Brain pericyte (primary cell): ENCODE data around the gene RSAD2.
"Not testable (repeated sequence)": the region's sequence is repeated elsewhere in the genome, so short reads cannot be mapped to it uniquely, and the experiment has no call there.

ENCODE experiments used
- DNase-seq: peaks from one replicate; pipeline ENCODE4 v3.0.0-alpha.2; 2012; ENCODE audit warnings: low read depth, low spot score

Gene RSAD2, protein sequence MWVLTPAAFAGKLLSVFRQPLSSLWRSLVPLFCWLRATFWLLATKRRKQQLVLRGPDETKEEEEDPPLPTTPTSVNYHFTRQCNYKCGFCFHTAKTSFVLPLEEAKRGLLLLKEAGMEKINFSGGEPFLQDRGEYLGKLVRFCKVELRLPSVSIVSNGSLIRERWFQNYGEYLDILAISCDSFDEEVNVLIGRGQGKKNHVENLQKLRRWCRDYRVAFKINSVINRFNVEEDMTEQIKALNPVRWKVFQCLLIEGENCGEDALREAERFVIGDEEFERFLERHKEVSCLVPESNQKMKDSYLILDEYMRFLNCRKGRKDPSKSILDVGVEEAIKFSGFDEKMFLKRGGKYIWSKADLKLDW

GRCh38 chr2:6877402-6878304 lies at the start of gene RSAD2:
TSS of gene RSAD2 (plus strand) at chr2:6877777. CDS start at chr2:6877801, 24 bp downstream.
- no peak for DNase-seq

DNA sequence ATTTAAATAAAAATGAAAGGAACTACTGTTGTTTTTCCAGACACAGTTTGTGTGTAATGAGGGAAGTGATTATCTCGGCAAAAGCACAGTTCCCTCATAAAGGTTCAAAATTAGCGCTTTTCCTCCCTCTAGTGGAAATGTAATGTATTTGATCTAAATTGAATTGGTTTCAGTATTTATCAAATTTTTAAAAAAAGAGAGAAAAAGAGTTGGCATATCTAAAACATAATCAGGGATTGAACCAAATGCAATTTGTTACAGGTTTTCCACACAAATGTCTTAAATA lies 49.3 kb upstream of the RSAD2 start:
- DNase-seq, result no peak

GRCh38 chr2:6831229-6831628 lies 46.3 kb upstream of the RSAD2 start:
- DNase-seq, result no peak

DNA sequence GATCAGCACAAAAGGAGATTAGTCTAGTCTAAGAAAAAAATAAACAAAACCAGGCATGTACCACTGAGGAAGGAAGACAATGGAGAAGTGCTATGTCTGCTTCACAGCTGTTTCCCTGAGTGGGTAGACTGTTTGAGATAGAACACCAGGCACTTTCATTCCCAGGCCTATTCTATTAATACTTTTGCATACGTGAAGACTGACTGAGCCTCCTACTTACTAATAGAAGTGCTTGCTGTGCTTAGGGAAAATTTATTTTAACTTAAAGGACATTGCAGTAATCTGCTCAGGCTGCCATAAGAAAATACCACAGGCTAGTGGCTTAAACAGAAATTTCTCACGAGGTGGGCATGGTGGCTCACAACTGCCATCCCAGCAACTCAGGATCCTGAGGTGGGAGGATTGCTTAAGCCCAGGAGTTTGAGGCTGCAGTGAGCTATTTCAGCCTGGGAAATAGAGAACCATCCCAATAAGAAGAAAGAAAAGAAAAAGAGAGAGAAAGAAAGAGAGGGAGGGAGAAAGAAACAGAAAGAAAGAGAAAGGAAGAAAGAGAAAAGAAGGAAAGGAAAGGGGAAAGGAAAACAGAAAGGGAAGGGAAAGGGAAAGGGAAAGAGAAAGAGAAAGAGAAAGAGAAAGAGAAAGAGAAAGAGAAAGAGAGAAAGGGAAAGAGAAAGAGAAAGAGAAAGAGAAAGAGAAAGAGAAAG lies 44.8 kb upstream of the RSAD2 start:
- no peak for DNase-seq

GRCh38 chr2:6833300-6833604 lies 44.3 kb upstream of the RSAD2 start:
- no peak for DNase-seq

DNA sequence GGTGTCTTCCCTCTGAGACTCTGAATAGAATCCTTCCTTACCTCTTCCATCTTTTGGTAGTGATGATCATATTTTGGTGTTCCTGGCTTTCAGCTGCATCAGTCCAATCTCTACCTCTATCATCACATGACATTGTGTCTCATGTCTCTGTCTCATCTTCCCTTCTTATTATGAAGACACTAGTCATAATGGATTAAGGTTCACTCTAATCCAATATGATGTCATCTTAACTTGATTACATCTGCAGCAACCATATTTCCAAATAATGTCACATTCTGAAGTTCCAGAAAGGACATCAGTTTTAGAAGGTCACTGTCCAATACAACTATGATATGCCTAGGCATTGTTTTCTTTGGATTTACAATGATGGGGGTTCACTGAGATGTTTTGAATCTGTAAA lies 43.4 kb upstream of the RSAD2 start:
- DNase-seq, result no peak

GRCh38 chr2:6835467-6835866 lies 42.1 kb upstream of the RSAD2 start:
- no peak for DNase-seq

- DNase-seq, result no peak
Measured at GRCh38 chr2:6838673-6839319, 38.8 kb upstream of the RSAD2 start.

GRCh38 chr2:6841537-6842287 lies 35.9 kb upstream of the RSAD2 start:
- no peak for DNase-seq

DNA sequence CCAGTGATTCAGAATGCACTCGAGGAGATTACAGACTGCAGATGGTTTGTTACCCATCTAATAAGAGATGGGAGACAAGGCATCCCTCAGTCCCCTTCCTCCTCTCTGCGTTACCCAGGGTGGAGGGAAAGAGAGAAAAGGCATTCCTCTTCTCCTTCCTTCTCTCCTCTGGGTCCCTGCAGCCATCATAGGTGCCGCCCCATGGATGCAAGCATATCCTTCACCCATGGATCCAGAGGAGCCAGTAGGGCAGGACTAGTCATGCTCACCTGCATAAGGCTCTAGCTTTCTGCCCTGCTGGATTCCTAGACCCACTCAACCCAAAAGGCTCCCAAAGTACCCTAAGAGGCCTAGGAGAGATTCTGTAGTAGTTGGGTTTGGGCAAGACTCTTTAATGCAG lies 32.3 kb upstream of the RSAD2 start:
- no peak for DNase-seq

DNA sequence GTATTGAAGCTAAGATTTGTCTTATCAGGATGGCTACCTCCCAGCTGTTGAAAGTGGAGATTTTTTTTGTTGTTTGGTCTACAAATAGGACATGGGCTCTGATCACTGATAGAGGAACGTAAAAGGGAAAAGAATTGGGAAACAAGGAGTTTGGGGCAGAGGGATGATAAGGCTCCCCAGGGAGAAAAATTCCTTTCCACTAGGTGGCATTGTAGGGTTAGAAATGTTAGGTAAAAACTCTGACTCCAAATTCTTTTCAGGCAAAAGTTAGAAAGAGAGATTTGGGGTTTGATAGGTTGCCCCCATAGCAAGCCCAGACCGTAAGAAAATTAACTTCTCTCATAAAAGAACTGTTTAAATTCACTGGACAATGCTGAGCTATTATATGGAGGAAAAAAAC lies 31.7 kb upstream of the RSAD2 start:
- DNase-seq, result no peak

GRCh38 chr2:6846540-6846939 lies 31.0 kb upstream of the RSAD2 start:
- no peak for DNase-seq

GRCh38 chr2:6846967-6847681 lies 30.5 kb upstream of the RSAD2 start:
- DNase-seq, result no peak

DNA sequence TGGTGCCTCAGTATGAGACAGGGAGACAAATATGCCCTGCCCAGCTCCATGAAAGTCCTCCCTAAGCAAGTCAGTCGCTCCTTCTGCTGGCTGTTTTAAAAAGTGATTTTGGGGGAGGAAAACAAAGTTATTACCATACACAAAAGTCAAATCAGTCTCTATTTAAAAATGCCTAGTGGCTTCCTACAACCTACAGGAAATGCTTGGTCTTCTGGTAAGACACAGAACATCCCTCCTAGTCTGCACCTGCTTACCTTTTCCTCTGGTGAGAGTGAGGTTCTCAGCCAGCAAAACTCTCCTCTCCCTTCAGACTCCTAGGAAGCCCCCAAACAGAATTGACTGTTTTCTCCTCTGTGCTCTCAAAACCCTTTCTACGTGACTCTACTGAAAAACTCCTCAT lies 25.4 kb upstream of the RSAD2 start:
- DNase-seq, result no peak

DNA sequence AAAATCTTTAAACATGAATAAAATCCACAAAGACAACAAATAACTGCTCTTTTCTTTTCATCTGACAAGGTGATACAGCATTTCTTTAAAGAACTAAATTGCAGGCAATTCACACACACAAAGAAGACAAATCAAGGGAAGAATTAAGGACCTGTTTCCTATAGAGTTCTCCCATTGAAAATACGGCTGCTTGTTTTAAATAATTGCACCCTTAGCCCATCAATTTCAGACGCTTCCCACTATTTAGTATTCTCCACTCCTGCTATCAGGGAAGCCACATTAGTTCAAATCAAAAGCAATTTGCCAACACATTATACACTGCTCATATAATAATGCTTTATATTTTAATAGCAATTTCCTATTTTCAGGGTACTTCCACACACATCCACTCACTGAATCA lies 23.2 kb upstream of the RSAD2 start:
- no peak for DNase-seq

GRCh38 chr2:6855860-6856547 lies 21.6 kb upstream of the RSAD2 start:
- no peak for DNase-seq

GRCh38 chr2:6856548-6856920 lies 21.0 kb upstream of the RSAD2 start:
- no peak for DNase-seq

- DNase-seq, result not testable (repeated sequence)
Measured at GRCh38 chr2:6858466-6859027, 19.0 kb upstream of the RSAD2 start.

DNA sequence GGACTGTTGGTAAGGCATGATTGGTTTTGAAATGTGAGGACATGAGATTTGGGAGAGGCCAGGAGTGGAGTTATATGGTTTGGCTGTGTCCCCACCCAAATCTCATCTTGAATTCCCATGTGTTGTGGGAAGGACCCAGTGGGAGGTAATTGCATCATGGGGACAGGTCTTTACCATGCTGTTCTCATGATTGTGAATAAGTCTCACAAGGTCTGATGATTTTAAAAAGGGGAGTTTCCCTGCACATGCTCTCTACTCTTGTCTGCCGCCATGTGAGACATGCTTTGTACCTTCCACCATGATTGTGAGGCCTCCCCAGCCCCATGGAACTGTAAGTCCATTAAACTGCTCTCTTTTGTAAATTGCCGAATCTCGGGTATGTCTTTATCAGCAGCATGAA lies 17.3 kb upstream of the RSAD2 start:
- no peak for DNase-seq

GRCh38 chr2:6863792-6864191 lies 13.8 kb upstream of the RSAD2 start:
- DNase-seq, result no peak
